Smooth muscle cell of the pulmonary artery (primary cell): ENCODE results near the gene ZNF214. TPM values are rescaled to one million over a fixed set of nuclear protein-coding genes. Genes with fewer than 3 reads are reported as not detected.

Experiments used
- total RNA-seq: library from RNA; depleted of rRNA; stranded (reverse); fragments of >200 nt; gene quantifications from 2 replicates; pipeline ENCODE4 v1.2.3, GENCODE V29; 2014

The ZNF214 gene
- 2.6 and 2.7 TPM in 2 replicates for total RNA-seq

DNA sequence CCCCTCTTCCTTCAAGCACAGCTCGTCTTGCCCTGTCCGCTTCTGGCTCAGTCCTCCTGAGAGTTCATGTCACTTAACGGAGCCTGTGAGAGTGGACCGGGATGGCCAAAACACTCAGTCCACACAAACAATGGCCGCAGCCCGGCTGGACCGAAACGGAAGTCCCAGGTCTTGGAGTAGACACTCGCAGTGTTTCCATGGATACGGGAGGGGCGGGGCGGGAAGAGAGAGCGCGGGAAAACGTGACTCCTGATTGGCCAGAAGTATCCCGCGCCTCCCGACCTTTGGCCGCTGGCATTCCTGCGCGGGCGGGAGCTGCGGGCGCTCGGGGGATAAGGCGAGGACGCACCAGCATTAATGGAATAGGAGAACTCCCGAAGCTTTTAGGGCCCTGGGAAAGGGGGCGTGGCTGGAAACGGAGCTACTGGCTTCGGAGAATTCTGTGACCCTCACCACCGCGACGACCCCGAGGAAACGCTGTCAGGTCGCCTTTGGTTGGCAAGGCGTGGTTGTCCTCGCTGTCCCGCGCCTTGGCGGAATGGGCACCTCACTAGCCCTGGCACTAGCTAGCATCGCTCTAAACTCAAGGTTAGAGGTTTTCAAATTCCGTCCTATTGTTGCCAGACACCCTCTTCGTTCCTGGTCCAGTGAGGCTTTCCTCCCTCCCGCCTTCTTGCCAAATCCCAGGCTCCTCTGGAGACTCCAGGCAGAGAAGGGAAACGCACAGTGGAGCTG, at the start of gene ZNF214, which contains the start of gene NLRP14:
Gene ZNF214, minus strand, starts transcription at position 164 of the 735 bp plus-strand sequence. CDS start 17,511 bp downstream, outside the sequence.
Gene NLRP14, plus strand, starts transcription at position 297 of the 735 bp plus-strand sequence. CDS start 18,108 bp downstream, outside the sequence.

Other genes starting within 250 kb of the ZNF214 start
- 0.10 and 0.13 TPM in 2 replicates for gene OR2AG2, start 248.4 kb downstream of the ZNF214 start, total RNA-seq
- gene OR2AG1, start 237.3 kb downstream of the ZNF214 start, total RNA-seq: not detected in 2 replicates
- 0.13 and 0.26 TPM in 2 replicates for gene OR6A2, start 220.7 kb downstream of the ZNF214 start, total RNA-seq
- not detected in 2 replicates for gene OR10A5, start 174.7 kb downstream of the ZNF214 start, total RNA-seq
- not detected in 2 replicates for gene OR10A2, start 157.3 kb downstream of the ZNF214 start, total RNA-seq
- not detected in 2 replicates for gene OR10A4, start 143.7 kb downstream of the ZNF214 start, total RNA-seq
- 0.13 and 0.36 TPM in 2 replicates for gene OR2D2, start 127.8 kb downstream of the ZNF214 start, total RNA-seq
- not detected in 2 replicates for gene OR2D3, start 99.3 kb downstream of the ZNF214 start, total RNA-seq
- gene ZNF215, start 93.9 kb downstream of the ZNF214 start, total RNA-seq: 2.6 and 3.8 TPM in 2 replicates
- gene NLRP14, start 133 bp upstream of the ZNF214 start, total RNA-seq: 0.07 and 0.10 TPM in 2 replicates
- not detected in 2 replicates for gene RBMXL2, start 68.7 kb upstream of the ZNF214 start, total RNA-seq
- gene SYT9, start 231.6 kb upstream of the ZNF214 start, total RNA-seq: 0.07 TPM in 1 of 2 replicates, not detected in the other